ENCODE measurements around the gene ZNF784. TPM values are rescaled to one million over a fixed set of nuclear protein-coding genes. Genes with fewer than 3 reads are reported as not detected.
A peak's percentile ranks its signal among the peaks of the same experiment; 100 is the strongest.

Gene ZNF784
- total and polyA plus RNA-seq, 9 of the 15 experiments (the other 6 are each of a cell fraction or from before 2014, with no cell fraction given), result 0.14 to 6.1 (median 2.1) TPM

- 98% methylated on average over 11 of the region's 30 CpGs for whole genome bisulfite sequencing (ENCODE audit: insufficient coverage, low coverage, missing lambda C conversion rate)
- H3K4me2 ChIP-seq (ENCODE audit: insufficient read depth, low read length), result no peak overlapping the region
- TF ChIP-seq SNAPC5 (CRISPR knock-in tag; IDR thresholded peaks at IDR 0.05), result no peak
- TF ChIP-seq RBFOX2 (IDR thresholded peaks at IDR 0.05; ENCODE audit: low read depth, low read length), result peak; percentile 42
- TF ChIP-seq POLR2G (IDR thresholded peaks at IDR 0.05; ENCODE audit: low read depth, low read length), result peak; percentile 49
- H3K9ac ChIP-seq (ENCODE audit: insufficient read depth in 1 of 2, low read depth in 2 of 2, low read length in 2 of 2), result no peak overlapping the region; a peak in 1 of 4 replicates
- peak in 1 of 4 experiments; percentile 1 for DNase-seq (ENCODE audit: extremely low read depth in 1 of 4, low spot score in 3 of 4)
- H3K4me3 ChIP-seq, result no peak overlapping the region
- no TSS peak for BruUV-seq (replicated peaks)
- H3K27ac ChIP-seq (ENCODE audit: extremely low read depth, low read depth, low read length), result no peak overlapping the region
- H2AFZ ChIP-seq (ENCODE audit: low read depth, low read length), result no peak overlapping the region
- FAIRE-seq, result no peak
- peaks cover 18% of the 10 kb centered on the region for H3K79me2 ChIP-seq (ENCODE audit: control insufficient read depth, insufficient read depth, low read length)
- H4K20me1 ChIP-seq (replicated peaks; ENCODE audit: control insufficient read depth, insufficient read depth, low read length), result no peaks in the 10 kb centered on the region
- H3K9me3 ChIP-seq (replicated peaks; ENCODE audit: control insufficient read depth, insufficient read depth, low read depth, low read length), result peaks cover 3% of the 10 kb centered on the region; the same call in 1 of the 2 replicates
- peaks cover 13 to 23% of the 10 kb centered on the region in 2 experiments; a peak in 4 of 5 replicates for H3K4me1 ChIP-seq (replicated peaks in 1 of 2; ENCODE audit: control insufficient read depth in 2 of 2, insufficient read depth in 2 of 2, low read length in 2 of 2)
- intact Hi-C loops (cut with micrococcal nuclease), result no loop called here
- H3K36me3 ChIP-seq (ENCODE audit: control insufficient read depth, insufficient read depth, low read length), result peaks cover 32% of the 10 kb centered on the region; the same call in 2 of the 3 replicates
- ATAC-seq, result no peak
- ChIA-PET CTCF (ENCODE audit: low intra/inter-chr PET ratio) (no interaction called here), POLR2A (interaction anchor here (3.4 kb wide), 1 partner anchor 9 kb away, joined by 22 read pairs; no protein-coding TSS in a partner anchor)
- H3K9me1 ChIP-seq (ENCODE audit: control insufficient read depth, insufficient read depth, low read length), result no peaks in the 10 kb centered on the region
- in situ Hi-C loops (cut with MboI), result no loop called here
- H3K27me3 ChIP-seq (ENCODE audit: control insufficient read depth in 2 of 2, insufficient read depth in 2 of 2, low read length in 2 of 2), result no peaks in the 10 kb centered on the region
Measured at GRCh38 chr19:55597501-55597921, 26.9 kb downstream of the ZNF784 start.

- in situ Hi-C loops (cut with MboI) (no loop called here), intact Hi-C loops (cut with micrococcal nuclease) (no loop called here)
- no peaks in the 10 kb centered on the region for H4K20me1 ChIP-seq (replicated peaks; ENCODE audit: control insufficient read depth, insufficient read depth, low read length)
- H3K79me2 ChIP-seq (ENCODE audit: control insufficient read depth, insufficient read depth, low read length), result peaks cover 13% of the 10 kb centered on the region
- no TSS peak for BruUV-seq (replicated peaks)
- no peak overlapping the region; the same call in 2 of the 3 replicates for H3K27ac ChIP-seq (ENCODE audit: extremely low read depth, low read depth, low read length)
- H3K9me1 ChIP-seq (ENCODE audit: control insufficient read depth, insufficient read depth, low read length), result no peaks in the 10 kb centered on the region
- no peak for ATAC-seq
- peaks cover 3% of the 10 kb centered on the region; the same call in 1 of the 2 replicates for H3K9me3 ChIP-seq (replicated peaks; ENCODE audit: control insufficient read depth, insufficient read depth, low read depth, low read length)
- H3K4me1 ChIP-seq (replicated peaks in 1 of 2; ENCODE audit: control insufficient read depth in 2 of 2, insufficient read depth in 2 of 2, low read length in 2 of 2), result peaks cover 14 to 23% of the 10 kb centered on the region in 2 experiments; a peak in 4 of 5 replicates
- H3K4me2 ChIP-seq (ENCODE audit: insufficient read depth, low read length), result no peak overlapping the region
- peaks cover 39% of the 10 kb centered on the region; the same call in 2 of the 3 replicates for H3K36me3 ChIP-seq (ENCODE audit: control insufficient read depth, insufficient read depth, low read length)
- 91% methylated on average over 1 of the region's 3 CpGs for WGBS (ENCODE audit: insufficient coverage, low coverage, missing lambda C conversion rate)
- H2AFZ ChIP-seq (ENCODE audit: low read depth, low read length), result no peak overlapping the region
- H3K9ac ChIP-seq (ENCODE audit: insufficient read depth in 1 of 2, low read depth in 2 of 2, low read length in 2 of 2), result no peak overlapping the region
- no peak for DNase-seq (ENCODE audit: extremely low read depth in 1 of 4, low spot score in 3 of 4)
- FAIRE-seq, result no peak
- ChIA-PET CTCF (ENCODE audit: low intra/inter-chr PET ratio) (no interaction called here), POLR2A (no interaction called here)
- no peak overlapping the region for H3K4me3 ChIP-seq
- H3K27me3 ChIP-seq (ENCODE audit: control insufficient read depth in 2 of 2, insufficient read depth in 2 of 2, low read length in 2 of 2), result no peaks in the 10 kb centered on the region
- TF ChIP-seq ZNF695 (CRISPR knock-in tag; IDR thresholded peaks at IDR 0.05) (no peak), FOXK1 (CRISPR knock-in tag; IDR thresholded peaks at IDR 0.05; ENCODE audit: borderline replicate concordance) (no peak), SMARCC2 (IDR thresholded peaks at IDR 0.05; ENCODE audit: low read depth) (no peak), TARDBP (IDR thresholded peaks at IDR 0.05) (no peak), ARID2 (IDR thresholded peaks at IDR 0.05) (no peak), NFIX (CRISPR knock-in tag; IDR thresholded peaks at IDR 0.05; ENCODE audit: low read depth) (no peak), ADNP (tag; IDR thresholded peaks at IDR 0.05) (no peak), ZNF696 (CRISPR knock-in tag; conservative IDR thresholded peaks at IDR 0.05) (no peak), NBN (IDR thresholded peaks at IDR 0.05; ENCODE audit: low read depth) (no peak), ZNF197 (CRISPR knock-in tag; IDR thresholded peaks at IDR 0.05; ENCODE audit: low read depth) (no peak)
- TF ChIP-seq, protein P1, sequence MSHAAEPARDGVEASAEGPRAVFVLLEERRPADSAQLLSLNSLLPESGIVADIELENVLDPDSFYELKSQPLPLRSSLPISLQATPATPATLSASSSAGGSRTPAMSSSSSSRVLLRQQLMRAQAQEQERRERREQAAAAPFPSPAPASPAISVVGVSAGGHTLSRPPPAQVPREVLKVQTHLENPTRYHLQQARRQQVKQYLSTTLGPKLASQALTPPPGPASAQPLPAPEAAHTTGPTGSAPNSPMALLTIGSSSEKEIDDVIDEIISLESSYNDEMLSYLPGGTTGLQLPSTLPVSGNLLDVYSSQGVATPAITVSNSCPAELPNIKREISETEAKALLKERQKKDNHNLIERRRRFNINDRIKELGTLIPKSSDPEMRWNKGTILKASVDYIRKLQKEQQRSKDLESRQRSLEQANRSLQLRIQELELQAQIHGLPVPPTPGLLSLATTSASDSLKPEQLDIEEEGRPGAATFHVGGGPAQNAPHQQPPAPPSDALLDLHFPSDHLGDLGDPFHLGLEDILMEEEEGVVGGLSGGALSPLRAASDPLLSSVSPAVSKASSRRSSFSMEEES (CRISPR knock-in tag; IDR thresholded peaks at IDR 0.05), result no peak
- TF ChIP-seq, protein P2, sequence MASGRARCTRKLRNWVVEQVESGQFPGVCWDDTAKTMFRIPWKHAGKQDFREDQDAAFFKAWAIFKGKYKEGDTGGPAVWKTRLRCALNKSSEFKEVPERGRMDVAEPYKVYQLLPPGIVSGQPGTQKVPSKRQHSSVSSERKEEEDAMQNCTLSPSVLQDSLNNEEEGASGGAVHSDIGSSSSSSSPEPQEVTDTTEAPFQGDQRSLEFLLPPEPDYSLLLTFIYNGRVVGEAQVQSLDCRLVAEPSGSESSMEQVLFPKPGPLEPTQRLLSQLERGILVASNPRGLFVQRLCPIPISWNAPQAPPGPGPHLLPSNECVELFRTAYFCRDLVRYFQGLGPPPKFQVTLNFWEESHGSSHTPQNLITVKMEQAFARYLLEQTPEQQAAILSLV (tag; IDR thresholded peaks at IDR 0.05), result no peak
Measured at GRCh38 chr19:55596304-55596703, 28.1 kb downstream of the ZNF784 start.

Measured in K562 (cell line).